ENCODE results near the gene VSIG1.

- TF ChIP-seq CTCF (IDR thresholded peaks at IDR 0.05; ENCODE audit: poor library complexity) (no peak), EZH2 (IDR thresholded peaks at IDR 0.05; ENCODE audit: borderline replicate concordance) (no peak), EZH2phosphoT487 (IDR thresholded peaks at IDR 0.05; ENCODE audit: low read depth, severe bottlenecking, unreplicated experiment) (no peak)
These were observed 14.7 kb upstream of the VSIG1 start for GRCh38 chrX:108029928-108030711.
